ENCODE results near the gene SERPINA4.

The SERPINA4 gene

GRCh38 chr14:94581127-94581999, 20.1 kb downstream of the SERPINA4 start, which contains the start of gene SERPINA5:
Gene SERPINA5 (plus strand): TSS chr14:94581426. CDS start chr14:94587363, 5,937 bp downstream.
- H2AFZ ChIP-seq (ENCODE audit: low read depth, low read length), result no peak within 1 kb of the TSS
- H3K4me1 ChIP-seq (ENCODE audit: insufficient read depth, low read length), result no peaks in the 10 kb centered on the region
- H3K27me3 ChIP-seq (ENCODE audit: insufficient read depth, low read length), result no peaks in the 10 kb centered on the region
- H3K9me3 ChIP-seq (ENCODE audit: low read length), result no peaks in the 10 kb centered on the region
- no peaks in the 10 kb centered on the region for H3K36me3 ChIP-seq (ENCODE audit: insufficient read depth, low read length)
- H3K4me3 ChIP-seq (ENCODE audit: low read length), result no peak within 1 kb of the TSS

GRCh38 chr14:94582199-94582750, 21.0 kb downstream of the SERPINA4 start:
- H3K4me3 ChIP-seq (ENCODE audit: low read length), result no peak overlapping the region
- no peaks in the 10 kb centered on the region for H3K36me3 ChIP-seq (ENCODE audit: insufficient read depth, low read length)
- no peaks in the 10 kb centered on the region for H3K4me1 ChIP-seq (ENCODE audit: insufficient read depth, low read length)
- H2AFZ ChIP-seq (ENCODE audit: low read depth, low read length), result no peak overlapping the region
- H3K9me3 ChIP-seq (ENCODE audit: low read length), result no peaks in the 10 kb centered on the region
- no peaks in the 10 kb centered on the region for H3K27me3 ChIP-seq (ENCODE audit: insufficient read depth, low read length)

- Histone ChIP-seq H2AFZ (ENCODE audit: low read depth, low read length) (no peak overlapping the region), H3K36me3 (ENCODE audit: insufficient read depth, low read length) (no peaks in the 10 kb centered on the region), H3K4me1 (ENCODE audit: insufficient read depth, low read length) (no peaks in the 10 kb centered on the region), H3K9me3 (ENCODE audit: low read length) (no peaks in the 10 kb centered on the region), H3K27me3 (ENCODE audit: insufficient read depth, low read length) (no peaks in the 10 kb centered on the region), H3K4me3 (ENCODE audit: low read length) (no peak overlapping the region)
Observed at GRCh38 chr14:94582851-94583250, 21.6 kb downstream of the SERPINA4 start.

- Histone ChIP-seq H3K4me1 (ENCODE audit: insufficient read depth, low read length) (no peaks in the 10 kb centered on the region), H3K9me3 (ENCODE audit: low read length) (no peaks in the 10 kb centered on the region), H3K36me3 (ENCODE audit: insufficient read depth, low read length) (no peaks in the 10 kb centered on the region), H3K27me3 (ENCODE audit: insufficient read depth, low read length) (no peaks in the 10 kb centered on the region), H2AFZ (ENCODE audit: low read depth, low read length) (no peak overlapping the region), H3K4me3 (ENCODE audit: low read length) (no peak overlapping the region)
Observed at GRCh38 chr14:94583557-94583956, 22.3 kb downstream of the SERPINA4 start.

- Histone ChIP-seq H3K4me3 (ENCODE audit: low read length) (no peak overlapping the region), H3K27me3 (ENCODE audit: insufficient read depth, low read length) (no peaks in the 10 kb centered on the region), H2AFZ (ENCODE audit: low read depth, low read length) (no peak overlapping the region)
Observed at GRCh38 chr14:94584591-94585280, 23.5 kb downstream of the SERPINA4 start.

GRCh38 chr14:94586635-94587034, 25.4 kb downstream of the SERPINA4 start:
- Histone ChIP-seq H2AFZ (ENCODE audit: low read depth, low read length) (no peak overlapping the region), H3K4me3 (ENCODE audit: low read length) (no peak overlapping the region), H3K36me3 (ENCODE audit: insufficient read depth, low read length) (no peaks in the 10 kb centered on the region), H3K27me3 (ENCODE audit: insufficient read depth, low read length) (no peaks in the 10 kb centered on the region), H3K4me1 (ENCODE audit: insufficient read depth, low read length) (no peaks in the 10 kb centered on the region), H3K9me3 (ENCODE audit: low read length) (no peaks in the 10 kb centered on the region)

More at GRCh38 chr14:94584591-94585280, 23.5 kb downstream of the SERPINA4 start:
- Histone ChIP-seq H3K36me3 (ENCODE audit: insufficient read depth, low read length) (no peaks in the 10 kb centered on the region), H3K4me1 (ENCODE audit: insufficient read depth, low read length) (no peaks in the 10 kb centered on the region), H3K9me3 (ENCODE audit: low read length) (no peaks in the 10 kb centered on the region)

GRCh38 chr14:94588311-94588710, 27.1 kb downstream of the SERPINA4 start:
- H2AFZ ChIP-seq (ENCODE audit: low read depth, low read length), result no peak overlapping the region
- no peaks in the 10 kb centered on the region for H3K27me3 ChIP-seq (ENCODE audit: insufficient read depth, low read length)
- H3K4me3 ChIP-seq (ENCODE audit: low read length), result no peak overlapping the region
- no peaks in the 10 kb centered on the region for H3K36me3 ChIP-seq (ENCODE audit: insufficient read depth, low read length)
- no peaks in the 10 kb centered on the region for H3K4me1 ChIP-seq (ENCODE audit: insufficient read depth, low read length)
- no peaks in the 10 kb centered on the region for H3K9me3 ChIP-seq (ENCODE audit: low read length)

GRCh38 chr14:94591073-94591472, 29.8 kb downstream of the SERPINA4 start:
- Histone ChIP-seq H3K27me3 (ENCODE audit: insufficient read depth, low read length) (no peaks in the 10 kb centered on the region), H3K36me3 (ENCODE audit: insufficient read depth, low read length) (no peaks in the 10 kb centered on the region), H3K4me1 (ENCODE audit: insufficient read depth, low read length) (peaks cover 7% of the 10 kb centered on the region), H3K4me3 (ENCODE audit: low read length) (no peak overlapping the region), H3K9me3 (ENCODE audit: low read length) (no peaks in the 10 kb centered on the region), H2AFZ (ENCODE audit: low read depth, low read length) (no peak overlapping the region)

- no peaks in the 10 kb centered on the region for H3K36me3 ChIP-seq (ENCODE audit: insufficient read depth, low read length)
- H3K4me1 ChIP-seq (ENCODE audit: insufficient read depth, low read length), result peaks cover 7% of the 10 kb centered on the region
- no peak overlapping the region for H2AFZ ChIP-seq (ENCODE audit: low read depth, low read length)
- no peaks in the 10 kb centered on the region for H3K9me3 ChIP-seq (ENCODE audit: low read length)
- no peaks in the 10 kb centered on the region for H3K27me3 ChIP-seq (ENCODE audit: insufficient read depth, low read length)
- no peak overlapping the region for H3K4me3 ChIP-seq (ENCODE audit: low read length)
Observed at GRCh38 chr14:94591871-94592270, 30.6 kb downstream of the SERPINA4 start.

GRCh38 chr14:94592457-94592856, 31.2 kb downstream of the SERPINA4 start:
- no peaks in the 10 kb centered on the region for H3K9me3 ChIP-seq (ENCODE audit: low read length)

GRCh38 chr14:94593376-94593748, 32.1 kb downstream of the SERPINA4 start:
- no peaks in the 10 kb centered on the region for H3K27me3 ChIP-seq (ENCODE audit: insufficient read depth, low read length)
- no peak overlapping the region for H3K4me3 ChIP-seq (ENCODE audit: low read length)
- H3K4me1 ChIP-seq (ENCODE audit: insufficient read depth, low read length), result peaks cover 7% of the 10 kb centered on the region
- no peaks in the 10 kb centered on the region for H3K9me3 ChIP-seq (ENCODE audit: low read length)
- H2AFZ ChIP-seq (ENCODE audit: low read depth, low read length), result no peak overlapping the region
- H3K36me3 ChIP-seq (ENCODE audit: insufficient read depth, low read length), result no peaks in the 10 kb centered on the region

More at GRCh38 chr14:94592457-94592856, 31.2 kb downstream of the SERPINA4 start:
- H3K4me1 ChIP-seq (ENCODE audit: insufficient read depth, low read length), result peaks cover 7% of the 10 kb centered on the region
- no peak overlapping the region for H2AFZ ChIP-seq (ENCODE audit: low read depth, low read length)
- H3K27me3 ChIP-seq (ENCODE audit: insufficient read depth, low read length), result no peaks in the 10 kb centered on the region
- no peaks in the 10 kb centered on the region for H3K36me3 ChIP-seq (ENCODE audit: insufficient read depth, low read length)
- no peak overlapping the region for H3K4me3 ChIP-seq (ENCODE audit: low read length)

GRCh38 chr14:94593749-94594431, 32.6 kb downstream of the SERPINA4 start:
- no peaks in the 10 kb centered on the region for H3K27me3 ChIP-seq (ENCODE audit: insufficient read depth, low read length)
- H3K36me3 ChIP-seq (ENCODE audit: insufficient read depth, low read length), result no peaks in the 10 kb centered on the region
- H3K4me3 ChIP-seq (ENCODE audit: low read length), result no peak overlapping the region
- H3K9me3 ChIP-seq (ENCODE audit: low read length), result no peaks in the 10 kb centered on the region
- peaks cover 7% of the 10 kb centered on the region for H3K4me1 ChIP-seq (ENCODE audit: insufficient read depth, low read length)
- H2AFZ ChIP-seq (ENCODE audit: low read depth, low read length), result no peak overlapping the region

GRCh38 chr14:94594441-94594840, 33.2 kb downstream of the SERPINA4 start:
- Histone ChIP-seq H3K4me3 (ENCODE audit: low read length) (no peak overlapping the region), H3K4me1 (ENCODE audit: insufficient read depth, low read length) (peaks cover 7% of the 10 kb centered on the region)

More at GRCh38 chr14:94594441-94594840, 33.2 kb downstream of the SERPINA4 start:
- H3K27me3 ChIP-seq (ENCODE audit: insufficient read depth, low read length), result no peaks in the 10 kb centered on the region
- H2AFZ ChIP-seq (ENCODE audit: low read depth, low read length), result no peak overlapping the region
- H3K9me3 ChIP-seq (ENCODE audit: low read length), result no peaks in the 10 kb centered on the region
- no peaks in the 10 kb centered on the region for H3K36me3 ChIP-seq (ENCODE audit: insufficient read depth, low read length)
